ENCODE results near the gene ZFYVE19.

GRCh38 chr15:40853241-40853890 is 46.5 kb downstream of the ZFYVE19 start:
- TF ChIP-seq CTCF (IDR thresholded peaks at IDR 0.05), result no peak
- TF ChIP-seq REST (IDR thresholded peaks at IDR 0.05; ENCODE audit: insufficient read depth in 1 of 2, low read depth in 2 of 2, low read length in 1 of 2), result no peak
- TF ChIP-seq POLR2AphosphoS5 (IDR thresholded peaks at IDR 0.05; ENCODE audit: low read depth, low read length), result no peak
- TF ChIP-seq SIN3A (IDR thresholded peaks at IDR 0.05; ENCODE audit: borderline replicate concordance, insufficient read depth, low read depth, low read length), result no peak
- TF ChIP-seq TCF7L2 (IDR thresholded peaks at IDR 0.05; ENCODE audit: low read depth, low read length), result no peak

All from Panc1 (cell line).